ENCODE measurements around the gene SOCS4.

SOCS4 gene

DNA sequence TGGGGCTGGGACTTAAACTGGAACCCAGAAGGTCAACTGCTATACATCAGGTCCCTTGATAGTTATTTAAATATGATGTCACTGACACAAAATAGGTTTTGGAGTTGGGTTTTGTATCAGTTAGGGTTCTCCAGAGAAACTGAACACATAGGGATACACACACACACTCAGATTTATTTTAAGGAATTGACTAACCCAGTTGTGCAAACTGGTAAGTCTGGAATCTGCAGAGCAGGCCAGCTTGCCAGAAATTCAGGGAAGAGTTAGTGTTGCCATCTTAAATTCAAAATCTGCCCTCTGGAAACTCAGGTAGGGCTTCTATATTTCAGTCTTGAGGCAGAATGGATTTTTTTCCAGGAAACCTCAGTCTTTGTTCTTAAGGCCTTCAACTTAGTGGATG, 61.3 kb downstream of the SOCS4 start:
- H3K9me2 ChIP-seq (replicated peaks; ENCODE audit: insufficient read depth, low read length), result no peaks in the 10 kb centered on the region
- H4K20me1 ChIP-seq (ENCODE audit: low read depth, low read length), result no peaks in the 10 kb centered on the region
- H3F3A ChIP-seq (ENCODE audit: insufficient read depth), result no peaks in the 10 kb centered on the region
- H3K36me3 ChIP-seq (ENCODE audit: low read length), result no peaks in the 10 kb centered on the region
- H3K9me3 ChIP-seq (ENCODE audit: insufficient read depth, low read length), result no peaks in the 10 kb centered on the region
- no peak overlapping the region for H2AFZ ChIP-seq (ENCODE audit: low read depth, low read length, severe bottlenecking)
- no peak overlapping the region for H3K4me2 ChIP-seq (ENCODE audit: low read depth, low read length, poor library complexity, severe bottlenecking)
- H3K27me3 ChIP-seq (ENCODE audit: low read length), result no peaks in the 10 kb centered on the region
- H3K27ac ChIP-seq (ENCODE audit: low read depth, low read length), result no peak overlapping the region
- TF ChIP-seq EZH2phosphoT487 (conservative IDR thresholded peaks at IDR 0.05; ENCODE audit: low read length) (no peak), CTCF (IDR thresholded peaks at IDR 0.05; ENCODE audit: insufficient read depth, low read length, poor library complexity, severe bottlenecking) (no peak)
- no peak overlapping the region for H3K9ac ChIP-seq (ENCODE audit: low read length)
- H3K79me2 ChIP-seq (ENCODE audit: insufficient read depth, low read length), result no peaks in the 10 kb centered on the region
- no peak overlapping the region for H3K4me3 ChIP-seq (ENCODE audit: insufficient read depth, low read length, poor library complexity, severe bottlenecking)

GRCh38 chr14:55092341-55092740, 65.3 kb downstream of the SOCS4 start:
- H3K79me2 ChIP-seq (ENCODE audit: insufficient read depth, low read length), result no peaks in the 10 kb centered on the region
- H4K20me1 ChIP-seq (ENCODE audit: low read depth, low read length), result no peaks in the 10 kb centered on the region
- H3K9ac ChIP-seq (ENCODE audit: low read length), result no peak overlapping the region
- H3K9me3 ChIP-seq (ENCODE audit: insufficient read depth, low read length), result no peaks in the 10 kb centered on the region
- H2AFZ ChIP-seq (ENCODE audit: low read depth, low read length, severe bottlenecking), result no peak overlapping the region
- H3F3A ChIP-seq (ENCODE audit: insufficient read depth), result no peaks in the 10 kb centered on the region
- no peak overlapping the region for H3K27ac ChIP-seq (ENCODE audit: low read depth, low read length)
- no peak for TF ChIP-seq CTCF (IDR thresholded peaks at IDR 0.05; ENCODE audit: insufficient read depth, low read length, poor library complexity, severe bottlenecking)
- H3K4me2 ChIP-seq (ENCODE audit: low read depth, low read length, poor library complexity, severe bottlenecking), result no peak overlapping the region
- no peak overlapping the region for H3K4me3 ChIP-seq (ENCODE audit: insufficient read depth, low read length, poor library complexity, severe bottlenecking)
- H3K9me2 ChIP-seq (replicated peaks; ENCODE audit: insufficient read depth, low read length), result no peaks in the 10 kb centered on the region
- H3K27me3 ChIP-seq (ENCODE audit: low read length), result no peaks in the 10 kb centered on the region
- H3K36me3 ChIP-seq (ENCODE audit: low read length), result no peaks in the 10 kb centered on the region

DNA sequence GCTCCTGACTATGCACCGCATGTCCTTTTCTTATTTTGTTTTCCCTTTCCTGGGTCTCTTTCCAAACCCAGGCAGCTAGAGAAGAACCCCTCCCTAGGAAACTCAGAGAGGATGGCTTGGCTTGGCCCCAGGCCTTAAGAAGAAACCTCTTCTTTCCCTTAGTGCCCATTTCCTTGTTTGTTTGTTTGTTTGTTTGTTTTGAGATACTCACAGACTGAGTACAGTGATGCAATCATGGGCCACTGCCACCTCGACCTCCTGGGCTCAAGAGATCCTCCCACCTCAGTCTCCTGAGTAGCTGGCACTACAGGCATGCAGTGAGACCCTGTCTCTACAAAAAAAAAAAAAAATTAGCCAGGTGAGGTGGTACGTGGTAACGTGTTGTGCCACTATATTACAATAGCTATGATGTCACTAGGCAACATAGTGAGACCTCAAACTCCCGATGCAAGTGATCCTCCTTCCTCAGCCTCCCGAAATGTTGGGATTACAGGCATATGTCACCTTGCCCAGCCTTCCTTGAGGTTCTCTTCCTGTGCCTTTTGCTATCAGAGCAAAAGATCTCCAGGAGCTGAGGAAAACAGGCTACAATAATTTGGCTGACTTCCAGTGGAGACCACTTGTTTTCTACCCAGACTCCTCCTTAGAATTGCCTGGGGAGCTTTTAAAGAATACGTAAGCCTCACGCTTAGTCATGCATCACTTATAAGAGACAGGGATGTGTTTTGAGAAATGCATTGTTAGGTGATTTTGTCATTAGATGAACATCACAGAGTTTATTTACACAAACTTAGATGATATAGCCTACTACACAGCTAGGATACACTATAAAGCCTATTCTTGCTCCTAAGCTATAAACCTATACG, 67.5 kb downstream of the SOCS4 start:
- H3K9me2 ChIP-seq (replicated peaks; ENCODE audit: insufficient read depth, low read length), result no peaks in the 10 kb centered on the region
- no peak overlapping the region for H2AFZ ChIP-seq (ENCODE audit: low read depth, low read length, severe bottlenecking)
- no peaks in the 10 kb centered on the region for H3K9me3 ChIP-seq (ENCODE audit: insufficient read depth, low read length)
- no peaks in the 10 kb centered on the region for H3K36me3 ChIP-seq (ENCODE audit: low read length)
- no peak overlapping the region for H3K9ac ChIP-seq (ENCODE audit: low read length)
- TF ChIP-seq CTCF (IDR thresholded peaks at IDR 0.05; ENCODE audit: insufficient read depth, low read length, poor library complexity, severe bottlenecking), result no peak
- TF ChIP-seq EZH2phosphoT487 (conservative IDR thresholded peaks at IDR 0.05; ENCODE audit: low read length), result no peak
- H3K27me3 ChIP-seq (ENCODE audit: low read length), result no peaks in the 10 kb centered on the region
- H3K4me2 ChIP-seq (ENCODE audit: low read depth, low read length, poor library complexity, severe bottlenecking), result no peak overlapping the region
- no peak overlapping the region for H3K27ac ChIP-seq (ENCODE audit: low read depth, low read length)
- peaks cover 14% of the 10 kb centered on the region for H3F3A ChIP-seq (ENCODE audit: insufficient read depth)
- no peaks in the 10 kb centered on the region for H4K20me1 ChIP-seq (ENCODE audit: low read depth, low read length)
- no peaks in the 10 kb centered on the region for H3K79me2 ChIP-seq (ENCODE audit: insufficient read depth, low read length)
- H3K4me3 ChIP-seq (ENCODE audit: insufficient read depth, low read length, poor library complexity, severe bottlenecking), result no peak overlapping the region

Data from SU-DHL-6 (cell line).